Ishikawa (cell line): Measurements from ENCODE around the gene CDC42EP1.

Source experiments
- CEBPB ChIP-seq: IDR thresholded peaks from 2 replicates; pipeline ENCODE4 v1.6.1; 2012
- CREB1 ChIP-seq: IDR thresholded peaks from 2 replicates; pipeline ENCODE4 v1.6.1; 2012; ENCODE audit warnings: low read depth
- EP300 ChIP-seq: IDR thresholded peaks from 2 replicates; pipeline ENCODE4 v1.6.1; 2012; ENCODE audit warnings: borderline replicate concordance
- MAX ChIP-seq: IDR thresholded peaks from 2 replicates; pipeline ENCODE4 v1.6.1; 2012
- NFIC ChIP-seq: IDR thresholded peaks from 2 replicates; pipeline ENCODE4 v1.6.1; 2012
- RAD21 ChIP-seq: IDR thresholded peaks from 2 replicates; pipeline ENCODE4 v1.6.1; 2012; ENCODE audit warnings: low read depth
- REST ChIP-seq: IDR thresholded peaks from 2 replicates; pipeline ENCODE4 v1.6.1; 2012; ENCODE audit warnings: low read depth, mild to moderate bottlenecking
- TAF1 ChIP-seq: IDR thresholded peaks from 2 replicates; pipeline ENCODE4 v1.6.1; 2012; ENCODE audit warnings: low read depth, mild to moderate bottlenecking
- TCF12 ChIP-seq: IDR thresholded peaks from 2 replicates; pipeline ENCODE4 v1.6.1; 2012; ENCODE audit warnings: low read depth
- YY1 ChIP-seq: IDR thresholded peaks from 2 replicates; pipeline ENCODE4 v1.6.1; 2012; ENCODE audit warnings: low read depth

GRCh38 chr22:37570661-37570976, 10.3 kb downstream of the CDC42EP1 start:
- TF ChIP-seq EP300 (no peak), REST (no peak), RAD21 (no peak), NFIC (0 out of 2 replicates have a peak, but pooled peaks have one; percentile 5), MAX (no peak), YY1 (0 out of 2 replicates have a peak, but pooled peaks have one; percentile 31), CEBPB (no peak), TCF12 (no peak), TAF1 (no peak), CREB1 (no peak)
